ENCODE data around the gene ODR4. TPM values are rescaled to one million over a fixed set of nuclear protein-coding genes. Genes with fewer than 3 reads are reported as not detected.
"Not testable (repeated sequence)": the region's sequence is repeated elsewhere in the genome, so short reads cannot be mapped to it uniquely, and the experiment has no call there.

Gene ODR4
- total and polyA plus RNA-seq, 8 donors, result 6.1 to 44.2 (median 11.8) TPM

DNA sequence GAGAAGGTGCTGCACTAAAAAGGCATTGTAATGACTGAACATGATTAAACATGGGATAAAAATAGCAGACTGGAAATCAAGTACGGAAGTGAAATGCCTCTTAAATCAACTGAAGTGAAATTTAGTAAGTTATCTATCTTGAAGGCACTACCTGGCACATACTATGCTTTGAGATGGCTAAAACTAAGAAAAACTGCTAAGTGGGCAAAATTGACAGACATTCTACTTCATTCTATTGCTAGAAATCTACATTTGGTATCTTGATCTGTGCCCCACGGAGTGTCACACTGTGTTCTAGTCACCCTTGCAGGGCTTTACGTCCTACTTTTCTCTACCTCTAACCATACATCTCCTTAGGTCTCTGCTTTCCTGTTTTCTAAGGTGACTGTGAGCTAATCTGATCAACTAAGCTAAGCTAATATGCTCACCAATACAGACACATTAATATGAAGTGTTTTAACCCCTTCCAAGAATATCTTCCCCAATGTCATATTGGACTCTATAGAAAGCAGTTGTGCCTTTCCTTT lies 81.2 kb downstream of the ODR4 start:
- no peak overlapping the region for H3K4me3 ChIP-seq
- no peak for DNase-seq
- H3K9me3 ChIP-seq, result no peaks in the 10 kb centered on the region
- no peaks in the 10 kb centered on the region for H3K36me3 ChIP-seq
- H3K4me1 ChIP-seq, result no peaks in the 10 kb centered on the region
- no peak overlapping the region for H3K27ac ChIP-seq
- no peak for TF ChIP-seq EP300 (IDR thresholded peaks at IDR 0.05)
- no peak for TF ChIP-seq POLR2A (IDR thresholded peaks at IDR 0.05)
- TF ChIP-seq POLR2AphosphoS5 (IDR thresholded peaks at IDR 0.05), result no peak
- TF ChIP-seq, protein P1, sequence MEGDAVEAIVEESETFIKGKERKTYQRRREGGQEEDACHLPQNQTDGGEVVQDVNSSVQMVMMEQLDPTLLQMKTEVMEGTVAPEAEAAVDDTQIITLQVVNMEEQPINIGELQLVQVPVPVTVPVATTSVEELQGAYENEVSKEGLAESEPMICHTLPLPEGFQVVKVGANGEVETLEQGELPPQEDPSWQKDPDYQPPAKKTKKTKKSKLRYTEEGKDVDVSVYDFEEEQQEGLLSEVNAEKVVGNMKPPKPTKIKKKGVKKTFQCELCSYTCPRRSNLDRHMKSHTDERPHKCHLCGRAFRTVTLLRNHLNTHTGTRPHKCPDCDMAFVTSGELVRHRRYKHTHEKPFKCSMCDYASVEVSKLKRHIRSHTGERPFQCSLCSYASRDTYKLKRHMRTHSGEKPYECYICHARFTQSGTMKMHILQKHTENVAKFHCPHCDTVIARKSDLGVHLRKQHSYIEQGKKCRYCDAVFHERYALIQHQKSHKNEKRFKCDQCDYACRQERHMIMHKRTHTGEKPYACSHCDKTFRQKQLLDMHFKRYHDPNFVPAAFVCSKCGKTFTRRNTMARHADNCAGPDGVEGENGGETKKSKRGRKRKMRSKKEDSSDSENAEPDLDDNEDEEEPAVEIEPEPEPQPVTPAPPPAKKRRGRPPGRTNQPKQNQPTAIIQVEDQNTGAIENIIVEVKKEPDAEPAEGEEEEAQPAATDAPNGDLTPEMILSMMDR (IDR thresholded peaks at IDR 0.05), result no peak
- H3K27me3 ChIP-seq, result no peaks in the 10 kb centered on the region
- intact Hi-C loops (cut with DNase I; ENCODE audit: low total_unique reads), result no loop called here
- whole genome bisulfite sequencing, 5 donors, result 57 to 68% (median 65%) methylated on average over 3 of the region's 3 CpGs

DNA sequence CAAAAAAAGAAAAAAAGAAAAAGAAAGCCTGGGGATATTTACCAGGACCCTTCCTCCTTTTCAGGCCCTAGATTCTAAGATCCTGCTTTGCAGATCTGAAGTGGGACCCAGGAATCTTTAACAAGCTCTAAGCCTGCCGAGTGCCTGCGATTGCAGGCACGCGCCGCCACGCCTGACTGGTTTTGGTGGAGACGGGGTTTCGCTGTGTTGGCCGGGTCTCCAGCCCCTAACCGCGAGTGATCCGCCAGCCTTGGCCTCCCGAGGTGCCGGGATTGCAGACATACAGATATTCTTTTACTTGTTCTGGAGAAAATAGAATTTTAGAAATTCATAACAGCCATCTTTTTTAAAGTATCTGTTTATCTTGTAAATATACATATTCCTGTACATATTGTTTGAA lies 83.5 kb downstream of the ODR4 start:
- intact Hi-C loops (cut with DNase I; ENCODE audit: low total_unique reads); H3K27me3 ChIP-seq; H3K9me3 ChIP-seq; H3K4me3 ChIP-seq; H3K27ac ChIP-seq; H3K36me3 ChIP-seq; H3K4me1 ChIP-seq; DNase-seq: not testable (repeated sequence)
- 91 to 97% (median 96%) methylated on average over 14 of the region's 14 CpGs for WGBS, 5 donors

DNA sequence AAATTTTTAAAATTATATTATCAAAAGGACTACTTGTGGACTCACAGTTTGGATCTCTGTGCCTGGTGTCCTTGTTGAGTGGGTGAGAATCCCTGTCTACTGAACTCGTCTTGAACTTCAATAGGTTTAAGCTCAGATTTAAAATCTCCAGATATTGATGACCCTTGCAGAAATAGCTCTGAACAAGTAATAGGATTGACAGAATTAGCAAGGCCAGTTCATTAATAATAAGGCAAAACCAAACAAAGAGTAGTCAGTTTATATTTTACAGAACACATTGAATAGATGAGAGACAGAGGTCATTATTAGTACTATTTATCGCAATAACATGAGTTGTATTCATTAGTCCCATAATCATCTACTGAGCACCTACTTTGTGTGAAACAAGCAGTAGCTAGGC lies 85.4 kb downstream of the ODR4 start, which contains the start of gene PDC:
PDC (minus strand) TSS at position 101 of the 400 bp plus-strand sequence. CDS start 11,655 bp downstream, outside the sequence.
- TF ChIP-seq POLR2A (IDR thresholded peaks at IDR 0.05) (no peak), EP300 (IDR thresholded peaks at IDR 0.05) (no peak), POLR2AphosphoS5 (IDR thresholded peaks at IDR 0.05) (no peak)
- TF ChIP-seq, protein P1 (IDR thresholded peaks at IDR 0.05), result no peak
- H3K36me3 ChIP-seq, result no peaks in the 10 kb centered on the region
- DNase-seq, result no peak
- no peak within 1 kb of the TSS for H3K27ac ChIP-seq
- 82 to 92% (median 89%) methylated on average over 2 of the region's 2 CpGs for WGBS, 5 donors
- no peaks in the 10 kb centered on the region for H3K27me3 ChIP-seq
- intact Hi-C loops (cut with DNase I; ENCODE audit: low total_unique reads), result no loop called here
- H3K9me3 ChIP-seq, result no peaks in the 10 kb centered on the region
- no peaks in the 10 kb centered on the region for H3K4me1 ChIP-seq
- no peak within 1 kb of the TSS for H3K4me3 ChIP-seq

DNA sequence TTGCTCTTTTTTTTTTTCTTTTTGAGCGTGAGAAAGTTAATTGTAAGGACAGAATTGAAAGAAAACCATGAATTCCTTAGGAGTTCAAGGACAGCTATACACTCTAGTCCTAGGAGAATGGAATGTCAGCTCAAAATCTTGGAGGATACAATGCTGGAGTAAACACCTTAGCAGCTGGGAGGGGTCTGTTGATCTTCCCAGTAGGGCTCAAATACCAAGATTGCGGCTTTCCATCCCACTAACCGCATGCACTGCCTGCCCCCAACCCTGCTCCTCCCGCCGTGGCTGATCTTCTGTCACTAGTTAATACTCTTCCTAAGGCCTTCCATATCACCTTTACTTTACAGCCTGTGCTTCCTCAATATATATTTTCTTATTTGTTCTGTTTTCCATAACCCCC lies 87.9 kb downstream of the ODR4 start:
- intact Hi-C loops (cut with DNase I; ENCODE audit: low total_unique reads), result no loop called here
- Histone ChIP-seq H3K4me1 (no peaks in the 10 kb centered on the region), H3K36me3 (no peaks in the 10 kb centered on the region), H3K27me3 (no peaks in the 10 kb centered on the region), H3K4me3 (no peak overlapping the region), H3K9me3 (no peaks in the 10 kb centered on the region), H3K27ac (no peak overlapping the region)
- 46 to 65% (median 55%) methylated on average over 5 of the region's 5 CpGs for WGBS, 5 donors
- TF ChIP-seq, protein P1 (IDR thresholded peaks at IDR 0.05), result no peak
- TF ChIP-seq POLR2A (IDR thresholded peaks at IDR 0.05) (no peak), POLR2AphosphoS5 (IDR thresholded peaks at IDR 0.05) (no peak), EP300 (IDR thresholded peaks at IDR 0.05) (no peak)
- DNase-seq, result no peak

DNA sequence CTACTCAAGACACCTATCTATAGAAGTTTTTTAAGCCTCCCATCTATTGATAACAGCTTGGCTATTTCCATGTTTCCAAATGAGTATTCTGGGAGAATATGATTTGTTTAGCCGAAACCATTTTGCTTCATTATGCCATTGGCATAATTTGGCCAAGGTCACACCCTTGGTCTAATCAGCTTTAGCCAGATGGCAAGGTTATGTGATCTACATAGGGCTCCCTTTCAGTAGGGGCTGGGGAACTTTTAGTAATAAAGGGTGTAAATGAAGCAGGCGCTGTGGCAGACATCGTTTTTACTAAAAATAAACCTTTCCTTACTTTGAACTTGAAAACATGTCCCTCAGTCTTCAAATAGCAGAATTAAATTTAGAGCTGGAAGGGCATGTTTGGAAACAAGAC lies 88.3 kb downstream of the ODR4 start:
- intact Hi-C loops (cut with DNase I; ENCODE audit: low total_unique reads), result no loop called here
- TF ChIP-seq POLR2A (IDR thresholded peaks at IDR 0.05) (no peak), EP300 (IDR thresholded peaks at IDR 0.05) (no peak), POLR2AphosphoS5 (IDR thresholded peaks at IDR 0.05) (no peak)
- TF ChIP-seq, protein P1 (IDR thresholded peaks at IDR 0.05), result no peak
- Histone ChIP-seq H3K9me3 (no peaks in the 10 kb centered on the region), H3K27ac (no peak overlapping the region), H3K4me3 (no peak overlapping the region), H3K36me3 (no peaks in the 10 kb centered on the region), H3K4me1 (no peaks in the 10 kb centered on the region), H3K27me3 (no peaks in the 10 kb centered on the region)
- WGBS, 5 donors, result 84 to 91% (median 88%) methylated on average over 3 of the region's 3 CpGs
- DNase-seq, result no peak

DNA sequence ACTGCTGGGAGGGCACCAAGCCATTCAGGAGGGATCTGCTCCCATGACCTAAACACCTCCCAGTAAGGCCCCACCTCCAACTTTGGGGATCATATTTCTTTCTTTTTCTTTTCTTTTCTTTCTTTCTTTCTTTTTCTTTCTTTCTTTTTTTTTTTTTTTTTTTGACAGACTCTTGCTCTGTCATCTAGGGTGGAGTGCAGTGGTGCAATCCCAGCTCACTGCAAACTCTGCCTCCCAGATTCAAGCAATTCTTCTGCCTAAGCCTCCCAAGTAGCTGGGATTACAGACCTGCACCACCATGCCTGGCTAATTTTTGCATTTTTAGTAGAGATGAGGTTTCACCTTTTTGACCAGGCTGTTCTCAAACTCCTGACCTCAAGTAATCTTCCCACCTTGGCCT lies 89.9 kb downstream of the ODR4 start:
- intact Hi-C loops (cut with DNase I; ENCODE audit: low total_unique reads); H3K4me1 ChIP-seq; H3K9me3 ChIP-seq; H3K36me3 ChIP-seq; H3K27me3 ChIP-seq; DNase-seq; H3K4me3 ChIP-seq; H3K27ac ChIP-seq: not testable (repeated sequence)
